Testis (tissue), 3 donors: Measurements from ENCODE around the gene AHDC1. TPM values are rescaled to one million over a fixed set of nuclear protein-coding genes. Genes with fewer than 3 reads are reported as not detected.
A peak's percentile ranks its signal among the peaks of the same experiment; 100 is the strongest.
"Not testable (repeated sequence)": the region's sequence is repeated elsewhere in the genome, so short reads cannot be mapped to it uniquely, and the experiment has no call there.

Experiments used
- DNase-seq: peaks from one replicate; pipeline ENCODE4 v3.0.0-alpha.2; 2019
- H3K27ac ChIP-seq, 2 donors: fragments of 200-600 bp; sonication (generic); one replicate each; pipeline ENCODE4 v1.5.1; 2019
- H3K27me3 ChIP-seq: fragments of 200-600 bp; sonication (generic); one replicate; pipeline ENCODE4 v1.5.1; 2019
- H3K36me3 ChIP-seq: fragments of 200-600 bp; sonication (generic); one replicate; pipeline ENCODE4 v1.5.1; 2017; ENCODE audit warnings: low read depth; ENCODE audit errors: missing control alignments
- H3K4me1 ChIP-seq: fragments of 200-600 bp; sonication (generic); one replicate; pipeline ENCODE4 v1.5.1; 2019
- H3K4me3 ChIP-seq, 2 donors: fragments of 200-600 bp; sonication (generic); one replicate each; pipeline ENCODE4 v1.5.1; 2017 to 2019
- H3K9me3 ChIP-seq: fragments of 200-600 bp; sonication (generic); one replicate; pipeline ENCODE4 v1.5.1; 2017
- CTCF ChIP-seq, 3 experiments: fragments of 450-650 bp in 2 of 3; fragments of 200-600 bp in 1 of 3; sonication (generic) in 1 of 3; IDR thresholded peaks; one replicate each; pipeline ENCODE4 v1.5.1; 2016 to 2019; ENCODE audit warnings: antibody characterized with exemption in 3 of 3, mild to moderate bottlenecking in 2 of 3, moderate library complexity in 1 of 3
- POLR2A ChIP-seq: fragments of 450-650 bp; IDR thresholded peaks from one replicate; pipeline ENCODE4 v1.6.1; 2017; ENCODE audit warnings: antibody characterized with exemption, mild to moderate bottlenecking, moderate library complexity
- WGBS, 2 donors: methylation state at CpG; one replicate each; pipeline ENCODE4 v1.1.5; 2018; 5-methylcytosine and 5-hydroxymethylcytosine counted together
- intact Hi-C: fragments of 100-400 bp; cut with DNase I; formaldehyde crosslinking; loops from one replicate; pipeline ENCODE4 v1.15.1; 2023; ENCODE audit warnings: low total_unique reads
- polyA plus RNA-seq: library from polyadenylated mRNA; stranded (reverse); fragments of 350-450 nt; fragmentation: Illumina TruSeq; extraction: RNeasy Lipid Tissue Mini Kit (QIAGEN cat#74804); gene quantifications from one replicate; pipeline ENCODE4 v1.2.3, GENCODE V29; 2014; ENCODE audit warnings: low read depth, low replicate concordance; ENCODE audit not compliant: insufficient read depth
- total RNA-seq, 2 donors: library from RNA; depleted of rRNA; stranded (reverse); fragments of >200 nt; gene quantifications; one replicate each; pipeline ENCODE4 v1.2.3, GENCODE V29; 2016

The AHDC1 gene
- total and polyA plus RNA-seq, 3 donors from 2014 or later, result 32.5 to 86.8 (median 73.7) TPM

- Histone ChIP-seq H3K4me3 (no peak overlapping the region), H3K27me3 (no peaks in the 10 kb centered on the region), H3K9me3 (no peaks in the 10 kb centered on the region), H3K36me3 (no peaks in the 10 kb centered on the region), H3K4me1 (peaks cover 29% of the 10 kb centered on the region), H3K27ac (peak overlapping the region; percentile 77 to 92)
- intact Hi-C loops, result loop anchor here (10.0 kb wide), 1 partner anchor 90 kb away; no protein-coding TSS in a partner anchor
- WGBS, 2 donors, result 34 to 38% methylated on average over 5 to 13 of the region's 13 CpGs
- peak; percentile 94 for DNase-seq
- no peak for TF ChIP-seq POLR2A
- no peak for TF ChIP-seq CTCF (IDR thresholded peaks at IDR 0.05)
Observed at GRCh38 chr1:27504588-27505419, 99.1 kb downstream of the AHDC1 start.

- Histone ChIP-seq H3K36me3 (no peaks in the 10 kb centered on the region), H3K4me3 (no peak overlapping the region), H3K4me1 (peaks cover 29% of the 10 kb centered on the region), H3K9me3 (no peaks in the 10 kb centered on the region), H3K27me3 (no peaks in the 10 kb centered on the region), H3K27ac (peak overlapping the region; percentile 77 to 92)
- WGBS, 2 donors, result 31 to 34% methylated on average over 12 of the region's 12 CpGs
- DNase-seq, result no peak
- no peak for TF ChIP-seq POLR2A
- no peak for TF ChIP-seq CTCF (IDR thresholded peaks at IDR 0.05)
- intact Hi-C loops, result loop anchor here (10.0 kb wide), 1 partner anchor 89 kb away; no protein-coding TSS in a partner anchor
Observed at GRCh38 chr1:27503844-27504587, 99.9 kb downstream of the AHDC1 start.

GRCh38 chr1:27503033-27503432 is 100.9 kb downstream of the AHDC1 start:
- H3K4me1 ChIP-seq, result peaks cover 29% of the 10 kb centered on the region
- 89 to 94% methylated on average over 2 of the region's 2 CpGs for WGBS, 2 donors
- H3K4me3 ChIP-seq, result no peak overlapping the region
- H3K36me3 ChIP-seq, result no peaks in the 10 kb centered on the region
- intact Hi-C loops, result loop anchor here (10.0 kb wide), 1 partner anchor 88 kb away; no protein-coding TSS in a partner anchor
- H3K9me3 ChIP-seq, result no peaks in the 10 kb centered on the region
- TF ChIP-seq CTCF (IDR thresholded peaks at IDR 0.05), result no peak
- TF ChIP-seq POLR2A, result no peak
- DNase-seq, result no peak
- no peaks in the 10 kb centered on the region for H3K27me3 ChIP-seq
- H3K27ac ChIP-seq, result peak overlapping the region; percentile 77 to 92

GRCh38 chr1:27501159-27501558 is 102.8 kb downstream of the AHDC1 start:
- DNase-seq, H3K36me3 ChIP-seq, H3K4me3 ChIP-seq, H3K9me3 ChIP-seq, H3K27ac ChIP-seq, H3K27me3 ChIP-seq: not testable (repeated sequence)
- WGBS, 2 donors, result 85 to 94% methylated on average over 2 of the region's 2 CpGs
- H3K4me1 ChIP-seq, result peaks cover 38% of the 10 kb centered on the region
- intact Hi-C loops, result loop anchor here (10.0 kb wide), 1 partner anchor 86 kb away; no protein-coding TSS in a partner anchor

GRCh38 chr1:27499142-27499541 is 104.8 kb downstream of the AHDC1 start:
- WGBS, 2 donors, result 94 to 96% methylated on average over 2 of the region's 2 CpGs

More at GRCh38 chr1:27499142-27499541, 104.8 kb downstream of the AHDC1 start:
- Histone ChIP-seq H3K4me1 (peaks cover 22% of the 10 kb centered on the region), H3K4me3 (no peak overlapping the region), H3K9me3 (no peaks in the 10 kb centered on the region), H3K36me3 (no peaks in the 10 kb centered on the region), H3K27me3 (no peaks in the 10 kb centered on the region), H3K27ac (no peak overlapping the region)
- TF ChIP-seq CTCF (IDR thresholded peaks at IDR 0.05) (no peak), POLR2A (no peak)
- intact Hi-C loops, result no loop called here
- no peak for DNase-seq
